ENCODE results near the gene MAP3K3.

DNA sequence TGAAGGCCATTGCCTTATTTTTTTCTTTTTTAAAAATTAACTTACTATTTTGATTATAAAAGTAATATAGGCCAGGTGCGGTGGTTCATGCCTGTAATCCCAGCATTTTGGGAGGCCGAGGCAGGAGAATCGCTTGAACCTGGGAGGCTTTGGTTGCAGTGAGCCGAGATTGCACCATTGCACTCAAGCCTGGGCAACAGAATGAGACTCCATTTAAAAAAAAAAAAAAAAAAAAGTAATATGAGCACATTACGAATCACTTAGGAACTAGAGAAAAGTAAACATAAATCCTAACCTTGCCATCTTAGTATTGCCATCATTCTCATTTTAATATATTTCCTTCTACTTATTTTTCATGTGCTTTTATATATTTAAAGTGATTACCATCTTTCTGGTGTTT lies 34.4 kb upstream of the MAP3K3 start:
- TF ChIP-seq TAF1 (IDR thresholded peaks at IDR 0.05; ENCODE audit: low read depth) (no peak), ZBTB7A (IDR thresholded peaks at IDR 0.05; ENCODE audit: low read depth) (no peak)
- TF ChIP-seq, protein P1, sequence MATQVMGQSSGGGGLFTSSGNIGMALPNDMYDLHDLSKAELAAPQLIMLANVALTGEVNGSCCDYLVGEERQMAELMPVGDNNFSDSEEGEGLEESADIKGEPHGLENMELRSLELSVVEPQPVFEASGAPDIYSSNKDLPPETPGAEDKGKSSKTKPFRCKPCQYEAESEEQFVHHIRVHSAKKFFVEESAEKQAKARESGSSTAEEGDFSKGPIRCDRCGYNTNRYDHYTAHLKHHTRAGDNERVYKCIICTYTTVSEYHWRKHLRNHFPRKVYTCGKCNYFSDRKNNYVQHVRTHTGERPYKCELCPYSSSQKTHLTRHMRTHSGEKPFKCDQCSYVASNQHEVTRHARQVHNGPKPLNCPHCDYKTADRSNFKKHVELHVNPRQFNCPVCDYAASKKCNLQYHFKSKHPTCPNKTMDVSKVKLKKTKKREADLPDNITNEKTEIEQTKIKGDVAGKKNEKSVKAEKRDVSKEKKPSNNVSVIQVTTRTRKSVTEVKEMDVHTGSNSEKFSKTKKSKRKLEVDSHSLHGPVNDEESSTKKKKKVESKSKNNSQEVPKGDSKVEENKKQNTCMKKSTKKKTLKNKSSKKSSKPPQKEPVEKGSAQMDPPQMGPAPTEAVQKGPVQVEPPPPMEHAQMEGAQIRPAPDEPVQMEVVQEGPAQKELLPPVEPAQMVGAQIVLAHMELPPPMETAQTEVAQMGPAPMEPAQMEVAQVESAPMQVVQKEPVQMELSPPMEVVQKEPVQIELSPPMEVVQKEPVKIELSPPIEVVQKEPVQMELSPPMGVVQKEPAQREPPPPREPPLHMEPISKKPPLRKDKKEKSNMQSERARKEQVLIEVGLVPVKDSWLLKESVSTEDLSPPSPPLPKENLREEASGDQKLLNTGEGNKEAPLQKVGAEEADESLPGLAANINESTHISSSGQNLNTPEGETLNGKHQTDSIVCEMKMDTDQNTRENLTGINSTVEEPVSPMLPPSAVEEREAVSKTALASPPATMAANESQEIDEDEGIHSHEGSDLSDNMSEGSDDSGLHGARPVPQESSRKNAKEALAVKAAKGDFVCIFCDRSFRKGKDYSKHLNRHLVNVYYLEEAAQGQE (IDR thresholded peaks at IDR 0.05; ENCODE audit: low read depth): no peak
